Upper lobe of right lung (tissue), 1 donor: ENCODE data around the gene CLUH. TPM values are rescaled to one million over a fixed set of nuclear protein-coding genes. Genes with fewer than 3 reads are reported as not detected.

Experiments used
- ATAC-seq: fragments of 200-7000 bp; cut with Tn5 transposase; one replicate; pipeline ENCODE4 v1.9.1; 2020; ENCODE audit warnings: mild to moderate bottlenecking, moderate library complexity
- DNase-seq: peaks from one replicate; pipeline ENCODE4 v3.0.0-alpha.2; 2020
- H3K27ac ChIP-seq: fragments of 200-600 bp; one replicate; pipeline ENCODE4 v1.8.0; 2022
- H3K27me3 ChIP-seq: fragments of 200-600 bp; one replicate; pipeline ENCODE4 v1.8.0; 2022; ENCODE audit warnings: mild to moderate bottlenecking
- H3K36me3 ChIP-seq: fragments of 200-600 bp; one replicate; pipeline ENCODE4 v1.8.0; 2022
- H3K4me1 ChIP-seq: fragments of 200-600 bp; one replicate; pipeline ENCODE4 v1.8.0; 2022
- H3K4me3 ChIP-seq: fragments of 200-600 bp; one replicate; pipeline ENCODE4 v1.8.0; 2022; ENCODE audit warnings: mild to moderate bottlenecking
- H3K9me3 ChIP-seq: fragments of 200-600 bp; one replicate; pipeline ENCODE4 v1.8.0; 2022
- CTCF ChIP-seq: fragments of 200-600 bp; IDR thresholded peaks from one replicate; pipeline ENCODE4 v1.8.0; 2022; ENCODE audit warnings: antibody characterized with exemption
- intact Hi-C: fragments of 100-400 bp; cut with DNase I; formaldehyde crosslinking; loops from one replicate; pipeline ENCODE4 v1.11.0; 2022
- total RNA-seq: library from RNA; stranded (reverse); fragmentation: NEBNext Ultra II Directional; extraction: Animal tissue kit (Norgen Biotek cat#: 25700); gene quantifications from one replicate; pipeline ENCODE4 v1.2.1, GENCODE V29; 2021
- donor health status: DM: no; HTN: yes; CAD: no; lungs with severe emphysema.

CLUH gene
- total RNA-seq, 1 donor from 2014 or later = 63.5 TPM

- no peak overlapping the region for H3K4me3 ChIP-seq
- H3K27ac ChIP-seq = peak overlapping the region; percentile 86
- peaks cover 28% of the 10 kb centered on the region for H3K4me1 ChIP-seq
- no peaks in the 10 kb centered on the region for H3K9me3 ChIP-seq
- DNase-seq = peak; percentile 65
- no peak for ATAC-seq
- H3K27me3 ChIP-seq = no peaks in the 10 kb centered on the region
- TF ChIP-seq CTCF = no peak
- intact Hi-C loops = no loop called here
- peaks cover 49% of the 10 kb centered on the region for H3K36me3 ChIP-seq
Observed at GRCh38 chr17:2690165-2691068, 21.1 kb downstream of the CLUH start.

- DNase-seq = peak; percentile 68
Observed at GRCh38 chr17:2689411-2690164, 22.0 kb downstream of the CLUH start.

GRCh38 chr17:2688351-2689342, 22.9 kb downstream of the CLUH start:
- Histone ChIP-seq H3K27me3 (no peaks in the 10 kb centered on the region), H3K27ac (peak overlapping the region; percentile 86), H3K9me3 (no peaks in the 10 kb centered on the region), H3K4me3 (no peak overlapping the region), H3K4me1 (peaks cover 32% of the 10 kb centered on the region), H3K36me3 (peaks cover 46% of the 10 kb centered on the region)
- peak; percentile 84 for ATAC-seq
- DNase-seq = peak; percentile 86
- intact Hi-C loops = no loop called here
- TF ChIP-seq CTCF = no peak

More at GRCh38 chr17:2689411-2690164, 22.0 kb downstream of the CLUH start:
- H3K9me3 ChIP-seq = no peaks in the 10 kb centered on the region
- peaks cover 45% of the 10 kb centered on the region for H3K36me3 ChIP-seq
- H3K27me3 ChIP-seq = no peaks in the 10 kb centered on the region
- no peak for TF ChIP-seq CTCF
- H3K4me3 ChIP-seq = no peak overlapping the region
- H3K27ac ChIP-seq = peak overlapping the region; percentile 86
- intact Hi-C loops = no loop called here
- ATAC-seq = peak; percentile 1
- H3K4me1 ChIP-seq = peaks cover 28% of the 10 kb centered on the region

GRCh38 chr17:2687074-2687418, 24.5 kb downstream of the CLUH start:
- peaks cover 32% of the 10 kb centered on the region for H3K4me1 ChIP-seq
- intact Hi-C loops = no loop called here
- DNase-seq (peak; percentile 64), ATAC-seq (no peak)
- H3K4me3 ChIP-seq = no peak overlapping the region
- H3K36me3 ChIP-seq = peaks cover 46% of the 10 kb centered on the region
- H3K27ac ChIP-seq = peak overlapping the region; percentile 51
- TF ChIP-seq CTCF = no peak
- H3K9me3 ChIP-seq = no peaks in the 10 kb centered on the region
- no peaks in the 10 kb centered on the region for H3K27me3 ChIP-seq

GRCh38 chr17:2685696-2686095, 25.9 kb downstream of the CLUH start:
- ATAC-seq (no peak), DNase-seq (peak; percentile 57)
- Histone ChIP-seq H3K4me1 (peaks cover 32% of the 10 kb centered on the region), H3K27me3 (no peaks in the 10 kb centered on the region), H3K4me3 (no peak overlapping the region), H3K36me3 (peaks cover 49% of the 10 kb centered on the region), H3K27ac (no peak overlapping the region), H3K9me3 (no peaks in the 10 kb centered on the region)
- no peak for TF ChIP-seq CTCF
- intact Hi-C loops = no loop called here
